CD4-positive, alpha-beta T cell (primary cell): ENCODE results near the gene WBP2NL. TPM values are rescaled to one million over a fixed set of nuclear protein-coding genes. Genes with fewer than 3 reads are reported as not detected.
"Not testable (repeated sequence)": the region's sequence is repeated elsewhere in the genome, so short reads cannot be mapped to it uniquely, and the experiment has no call there.

Experiments used
- ATAC-seq: fragments of 200-7000 bp; cut with Tn5 transposase; one replicate; pipeline ENCODE4 v1.10.0; 2022; ENCODE audit warnings: mild to moderate bottlenecking; ENCODE audit not compliant: poor library complexity
- CTCF ChIA-PET: fragments of 350-600 bp; sonication (Branson Sonifier 250); formaldehyde crosslinking; loops from one replicate; lab custom pipeline; 2021; ENCODE audit warnings: antibody characterized with exemption, inconsistent platforms; lab: Charles Lee
- POLR2A ChIA-PET: fragments of 350-600 bp; sonication (Branson Sonifier 250); formaldehyde crosslinking; loops from one replicate; lab custom pipeline; 2021; ENCODE audit warnings: antibody characterized with exemption, inconsistent platforms; lab: Charles Lee
- DNase-seq, 14 experiments: peaks; one replicate each; pipeline ENCODE4 v3.0.0-alpha.2; 2013 to 2020; ENCODE audit warnings: mixed read lengths in 2 of 14
- H3K27ac ChIP-seq, 2 donors: one replicate each; pipeline versions ENCODE4 v1.5.1 to v1.7.0; 2013; ENCODE audit warnings: low read length in 2 of 2, low read depth in 1 of 2, mild to moderate bottlenecking in 1 of 2
- H3K27me3 ChIP-seq, 2 experiments: 1 replicate in 1 of 2; 2 replicates in 1 of 2; pipeline versions ENCODE4 v1.6.1 to v1.7.0; 2013; ENCODE audit warnings: low read length in 2 of 2, control low read depth in 1 of 2, mild to moderate bottlenecking in 1 of 2, moderate library complexity in 1 of 2; ENCODE audit not compliant: insufficient read depth in 2 of 2, control insufficient read depth in 1 of 2
- H3K36me3 ChIP-seq: one replicate; pipeline ENCODE4 v1.6.1; 2013; ENCODE audit warnings: low read length, control low read depth; ENCODE audit not compliant: insufficient read depth
- H3K4me1 ChIP-seq: one replicate; pipeline ENCODE4 v1.6.1; 2013; ENCODE audit warnings: low read length, control low read depth; ENCODE audit not compliant: insufficient read depth
- H3K4me3 ChIP-seq: one replicate; pipeline ENCODE4 v1.5.1; 2013; ENCODE audit warnings: mild to moderate bottlenecking, low read length, moderate library complexity
- H3K9me3 ChIP-seq, 2 experiments: 1 replicate in 1 of 2; 2 replicates in 1 of 2; pipeline versions ENCODE4 v1.6.1 to v1.7.0; 2013; ENCODE audit warnings: low read length in 2 of 2, mild to moderate bottlenecking in 2 of 2, control low read depth in 1 of 2, moderate library complexity in 1 of 2; ENCODE audit not compliant: control insufficient read depth in 1 of 2, insufficient read depth in 1 of 2
- H3K27ac Mint-ChIP-seq: one replicate; pipeline ENCODE4 v1.8.0; 2020; ENCODE audit warnings: mixed read lengths
- H3K27me3 Mint-ChIP-seq: one replicate; pipeline ENCODE4 v1.8.0; 2021; ENCODE audit warnings: mixed read lengths
- H3K36me3 Mint-ChIP-seq: one replicate; pipeline ENCODE4 v1.8.0; 2021; ENCODE audit warnings: low read depth, mixed read lengths
- H3K4me1 Mint-ChIP-seq: one replicate; pipeline ENCODE4 v1.8.0; 2021; ENCODE audit warnings: low read depth, mixed read lengths
- H3K4me3 Mint-ChIP-seq: one replicate; pipeline ENCODE4 v1.8.0; 2020; ENCODE audit warnings: mild to moderate bottlenecking, mixed read lengths
- H3K9me3 Mint-ChIP-seq: one replicate; pipeline ENCODE4 v1.8.0; 2020; ENCODE audit warnings: mixed read lengths
- CTCF ChIP-seq: fragments of 200-600 bp; IDR thresholded peaks from one replicate; pipeline ENCODE4 v1.8.0; 2022; ENCODE audit warnings: antibody characterized with exemption, mild to moderate bottlenecking
- intact Hi-C, 2 experiments: fragments of 100-400 bp; cut with DNase I in 1 of 2; cut with micrococcal nuclease in 1 of 2; formaldehyde crosslinking; loops; one replicate each; pipeline versions ENCODE4 v1.15.1 to v1.9.0; 2023 to 2025; cut with DNase I, micrococcal nuclease
- polyA plus RNA-seq, 2 donors: library from polyadenylated mRNA; unstranded; fragments of 120-200 nt; gene quantifications; one replicate each; pipeline ENCODE4 v1.2.1, GENCODE V29; 2013
- total RNA-seq, 174 experiments: library from RNA in 2 of 174; stranded (reverse) in 2 of 174; gene quantifications; one replicate each; pipeline ENCODE4 v1.2.3 and lab custom pipeline; 2021 to 2026

The WBP2NL gene
- total RNA-seq: 1 to 10 TPM in 1 of 2 experiments, under 1 TPM in 1; 0.38 to 1.7 TPM
- 0.75 TPM for polyA plus RNA-seq (2013, experiment 1 of 2)
- 0.95 TPM for polyA plus RNA-seq (2013, experiment 2 of 2)
- total RNA-seq (lab: John Stamatoyannopoulos, UW): 0.22 to 10.4 (median 1.8) reads per million in 172 experiments

- H3K27ac Mint-ChIP-seq: peak within 1 kb of the TSS; percentile 73
- POLR2A ChIA-PET: interaction anchor here (0.6 to 2.0 kb wide), 12 partner anchors 15 to 988 kb away, joined by 3 to 12 read pairs (median 3); partner anchors contain the start of genes CYB5R3, DESI1, NDUFA6 and POLDIP3
- peak; percentile 95 for ATAC-seq
- CTCF ChIA-PET: interaction anchor here (1.9 kb wide), 1 partner anchor 92 kb away, joined by 5 read pairs; the partner anchor contains the start of gene NDUFA6
- peaks cover 8 to 14% of the 10 kb centered on the region in 2 experiments for H3K9me3 ChIP-seq
- DNase-seq: peak; percentile 77 to 94 (median 88)
- no peaks in the 10 kb centered on the region for H3K27me3 Mint-ChIP-seq
- H3K4me3 Mint-ChIP-seq: peak within 1 kb of the TSS; percentile 93
- intact Hi-C loops: loop anchor here (2.0 to 5.0 kb wide), 4 partner anchors 52 to 122 kb away; partner anchors contain the start of genes CENPM (in 1 of the 2), NAGA (in 1 of the 2) and PHETA2 (in 1 of the 2)
- H3K9me3 Mint-ChIP-seq: peaks cover 7% of the 10 kb centered on the region
- peak within 1 kb of the TSS in 1 of 2 donors; percentile 61 for H3K27ac ChIP-seq
- peaks cover 16% of the 10 kb centered on the region for H3K36me3 Mint-ChIP-seq
- no peaks in the 10 kb centered on the region for H3K27me3 ChIP-seq
- peaks cover 23% of the 10 kb centered on the region for H3K4me1 Mint-ChIP-seq
- peak within 1 kb of the TSS; percentile 73 for H3K4me3 ChIP-seq
- no peaks in the 10 kb centered on the region for H3K36me3 ChIP-seq
- no peak for TF ChIP-seq CTCF
- H3K4me1 ChIP-seq: peaks cover 23% of the 10 kb centered on the region
Observed at GRCh38 chr22:41998361-41999261, at the start of gene WBP2NL. Gene WBP2NL, plus strand, starts transcription at chr22:41998788. Its CDS starts 31 bp downstream, at chr22:41998819.

- H3K9me3 ChIP-seq, ATAC-seq, H3K4me3 ChIP-seq, H3K27me3 Mint-ChIP-seq, H3K36me3 ChIP-seq, H3K36me3 Mint-ChIP-seq, H3K27me3 ChIP-seq, CTCF ChIA-PET, H3K9me3 Mint-ChIP-seq, DNase-seq, H3K27ac ChIP-seq, H3K4me3 Mint-ChIP-seq, H3K27ac Mint-ChIP-seq, intact Hi-C loops: not testable (repeated sequence)
- H3K4me1 ChIP-seq: peaks cover 25% of the 10 kb centered on the region
- POLR2A ChIA-PET: interaction anchor here (0.9 kb wide), 1 partner anchor 131 kb away, joined by 3 read pairs; the partner anchor contains the start of gene SMDT1
- peaks cover 14% of the 10 kb centered on the region for H3K4me1 Mint-ChIP-seq
Observed at GRCh38 chr22:41948928-41949296, 49.7 kb upstream of the WBP2NL start.

GRCh38 chr22:41949297-41949965 is 49.2 kb upstream of the WBP2NL start:
- DNase-seq (no peak), ATAC-seq (no peak)
- CTCF ChIA-PET: no interaction called here
- H3K27me3 ChIP-seq: no peaks in the 10 kb centered on the region
- H3K4me3 ChIP-seq: no peak overlapping the region
- intact Hi-C loops: no loop called here
- Mint-ChIP-seq H3K27me3 (no peaks in the 10 kb centered on the region), H3K27ac (no peak overlapping the region), H3K4me3 (no peak overlapping the region), H3K4me1 (peaks cover 14% of the 10 kb centered on the region), H3K9me3 (no peaks in the 10 kb centered on the region), H3K36me3 (no peaks in the 10 kb centered on the region)
- peaks cover 25% of the 10 kb centered on the region for H3K4me1 ChIP-seq
- POLR2A ChIA-PET: interaction anchor here (1.1 kb wide), 1 partner anchor 117 kb away, joined by 4 read pairs; the partner anchor contains the start of gene SREBF2
- H3K36me3 ChIP-seq: no peaks in the 10 kb centered on the region
- no peak overlapping the region for H3K27ac ChIP-seq
- TF ChIP-seq CTCF: no peak
- H3K9me3 ChIP-seq: no peaks in the 10 kb centered on the region
